BE2C (cell line): ENCODE measurements around the gene SLC6A12.

ENCODE experiments used
- DNase-seq: peaks from one replicate; pipeline ENCODE4 v3.0.0-alpha.2; 2020
- H3K27me3 ChIP-seq: fragments of 250-450 bp; sonication (Bioruptor Pico); 2 replicates; pipeline ENCODE4 v1.5.1; 2020; ENCODE audit warnings: mild to moderate bottlenecking
- H3K36me3 ChIP-seq: fragments of 250-450 bp; sonication (Bioruptor Pico); 2 replicates; pipeline ENCODE4 v1.5.1; 2020; ENCODE audit warnings: mild to moderate bottlenecking
- H3K4me1 ChIP-seq: fragments of 250-450 bp; sonication (Bioruptor Pico); 2 replicates; pipeline ENCODE4 v1.5.1; 2020
- H3K4me3 ChIP-seq: 2 replicates; pipeline ENCODE4 v1.5.1; 2011; ENCODE audit warnings: low read depth, low read length
- H3K9me3 ChIP-seq: fragments of 250-450 bp; sonication (Bioruptor Pico); 2 replicates; pipeline ENCODE4 v1.5.1; 2020
- CTCF ChIP-seq: IDR thresholded peaks from 2 replicates; pipeline ENCODE4 v1.5.1; 2012; ENCODE audit warnings: mild to moderate bottlenecking, low read depth, low read length

The SLC6A12 gene

GRCh38 chr12:198705-199104 lies 15.3 kb downstream of the SLC6A12 start:
- peaks cover 6% of the 10 kb centered on the region; the same call in 1 of the 2 replicates for H3K4me1 ChIP-seq
- TF ChIP-seq CTCF = no peak
- no peaks in the 10 kb centered on the region for H3K27me3 ChIP-seq

GRCh38 chr12:197911-198695 lies 15.9 kb downstream of the SLC6A12 start:
- no peak for DNase-seq
- TF ChIP-seq CTCF = no peak
- H3K4me3 ChIP-seq = no peak overlapping the region
- no peaks in the 10 kb centered on the region for H3K9me3 ChIP-seq
- no peaks in the 10 kb centered on the region for H3K36me3 ChIP-seq
- H3K4me1 ChIP-seq = peaks cover 9% of the 10 kb centered on the region; the same call in 1 of the 2 replicates
- H3K27me3 ChIP-seq = no peaks in the 10 kb centered on the region

More at GRCh38 chr12:198705-199104, 15.3 kb downstream of the SLC6A12 start:
- Histone ChIP-seq H3K36me3 (no peaks in the 10 kb centered on the region), H3K9me3 (no peaks in the 10 kb centered on the region), H3K4me3 (no peak overlapping the region)
- no peak for DNase-seq

- Histone ChIP-seq H3K9me3 (no peaks in the 10 kb centered on the region), H3K36me3 (no peaks in the 10 kb centered on the region), H3K27me3 (no peaks in the 10 kb centered on the region), H3K4me1 (peaks cover 9% of the 10 kb centered on the region; the same call in 1 of the 2 replicates), H3K4me3 (no peak overlapping the region)
- TF ChIP-seq CTCF = no peak
- no peak for DNase-seq
Measured at GRCh38 chr12:197347-197746, 16.6 kb downstream of the SLC6A12 start.

- Histone ChIP-seq H3K4me1 (peaks cover 9% of the 10 kb centered on the region; the same call in 1 of the 2 replicates), H3K36me3 (no peaks in the 10 kb centered on the region), H3K4me3 (no peak overlapping the region), H3K27me3 (no peaks in the 10 kb centered on the region), H3K9me3 (no peaks in the 10 kb centered on the region)
- no peak for TF ChIP-seq CTCF
- no peak for DNase-seq
Measured at GRCh38 chr12:196436-196835, 17.5 kb downstream of the SLC6A12 start.

- H3K36me3 ChIP-seq = no peaks in the 10 kb centered on the region
- H3K27me3 ChIP-seq = no peaks in the 10 kb centered on the region
- H3K4me3 ChIP-seq = no peak overlapping the region
- peaks cover 9% of the 10 kb centered on the region; the same call in 1 of the 2 replicates for H3K4me1 ChIP-seq
- no peak for TF ChIP-seq CTCF
- H3K9me3 ChIP-seq = no peaks in the 10 kb centered on the region
- no peak for DNase-seq
Measured at GRCh38 chr12:195951-196350, 18.0 kb downstream of the SLC6A12 start.

- no peak for TF ChIP-seq CTCF
- Histone ChIP-seq H3K9me3 (no peaks in the 10 kb centered on the region), H3K4me1 (peaks cover 9% of the 10 kb centered on the region; the same call in 1 of the 2 replicates), H3K4me3 (no peak overlapping the region), H3K27me3 (no peaks in the 10 kb centered on the region), H3K36me3 (no peaks in the 10 kb centered on the region)
- no peak for DNase-seq
Measured at GRCh38 chr12:195156-195555, 18.8 kb downstream of the SLC6A12 start.
